CD4-positive, alpha-beta T cell (primary cell): ENCODE results near the gene HEPACAM. TPM values are rescaled to one million over a fixed set of nuclear protein-coding genes. Genes with fewer than 3 reads are reported as not detected.

Experiments
- ATAC-seq: fragments of 200-7000 bp; cut with Tn5 transposase; one replicate; pipeline ENCODE4 v1.10.0; 2022; ENCODE audit warnings: mild to moderate bottlenecking; ENCODE audit not compliant: poor library complexity
- CTCF ChIA-PET: fragments of 350-600 bp; sonication (Branson Sonifier 250); formaldehyde crosslinking; loops from one replicate; lab custom pipeline; 2021; ENCODE audit warnings: antibody characterized with exemption, inconsistent platforms; lab: Charles Lee
- POLR2A ChIA-PET: fragments of 350-600 bp; sonication (Branson Sonifier 250); formaldehyde crosslinking; loops from one replicate; lab custom pipeline; 2021; ENCODE audit warnings: antibody characterized with exemption, inconsistent platforms; lab: Charles Lee
- DNase-seq, 14 experiments: peaks; one replicate each; pipeline ENCODE4 v3.0.0-alpha.2; 2013 to 2020; ENCODE audit warnings: mixed read lengths in 2 of 14
- H3K27ac ChIP-seq, 2 donors: one replicate each; pipeline versions ENCODE4 v1.5.1 to v1.7.0; 2013; ENCODE audit warnings: low read length in 2 of 2, low read depth in 1 of 2, mild to moderate bottlenecking in 1 of 2
- H3K27me3 ChIP-seq, 2 experiments: 1 replicate in 1 of 2; 2 replicates in 1 of 2; pipeline versions ENCODE4 v1.6.1 to v1.7.0; 2013; ENCODE audit warnings: low read length in 2 of 2, control low read depth in 1 of 2, mild to moderate bottlenecking in 1 of 2, moderate library complexity in 1 of 2; ENCODE audit not compliant: insufficient read depth in 2 of 2, control insufficient read depth in 1 of 2
- H3K36me3 ChIP-seq: one replicate; pipeline ENCODE4 v1.6.1; 2013; ENCODE audit warnings: low read length, control low read depth; ENCODE audit not compliant: insufficient read depth
- H3K4me1 ChIP-seq: one replicate; pipeline ENCODE4 v1.6.1; 2013; ENCODE audit warnings: low read length, control low read depth; ENCODE audit not compliant: insufficient read depth
- H3K4me3 ChIP-seq: one replicate; pipeline ENCODE4 v1.5.1; 2013; ENCODE audit warnings: mild to moderate bottlenecking, low read length, moderate library complexity
- H3K9me3 ChIP-seq, 2 experiments: 1 replicate in 1 of 2; 2 replicates in 1 of 2; pipeline versions ENCODE4 v1.6.1 to v1.7.0; 2013; ENCODE audit warnings: low read length in 2 of 2, mild to moderate bottlenecking in 2 of 2, control low read depth in 1 of 2, moderate library complexity in 1 of 2; ENCODE audit not compliant: control insufficient read depth in 1 of 2, insufficient read depth in 1 of 2
- H3K27ac Mint-ChIP-seq: one replicate; pipeline ENCODE4 v1.8.0; 2020; ENCODE audit warnings: mixed read lengths
- H3K27me3 Mint-ChIP-seq: one replicate; pipeline ENCODE4 v1.8.0; 2021; ENCODE audit warnings: mixed read lengths
- H3K36me3 Mint-ChIP-seq: one replicate; pipeline ENCODE4 v1.8.0; 2021; ENCODE audit warnings: low read depth, mixed read lengths
- H3K4me1 Mint-ChIP-seq: one replicate; pipeline ENCODE4 v1.8.0; 2021; ENCODE audit warnings: low read depth, mixed read lengths
- H3K4me3 Mint-ChIP-seq: one replicate; pipeline ENCODE4 v1.8.0; 2020; ENCODE audit warnings: mild to moderate bottlenecking, mixed read lengths
- H3K9me3 Mint-ChIP-seq: one replicate; pipeline ENCODE4 v1.8.0; 2020; ENCODE audit warnings: mixed read lengths
- intact Hi-C, 2 experiments: fragments of 100-400 bp; cut with DNase I in 1 of 2; cut with micrococcal nuclease in 1 of 2; formaldehyde crosslinking; loops; one replicate each; pipeline versions ENCODE4 v1.15.1 to v1.9.0; 2023 to 2025; cut with DNase I, micrococcal nuclease
- total RNA-seq, 174 experiments: library from RNA in 2 of 174; stranded (reverse) in 2 of 174; gene quantifications; one replicate each; pipeline ENCODE4 v1.2.3 and lab custom pipeline; 2021 to 2026
- TF ChIP-seq, protein P1 (sequence below): fragments of 200-600 bp; IDR thresholded peaks from one replicate; pipeline ENCODE4 v1.8.0; 2022; ENCODE audit warnings: antibody characterized with exemption, mild to moderate bottlenecking

Gene HEPACAM
- total RNA-seq, 2 experiments from 2014 or later, result not detected

GRCh38 chr11:124878759-124879492, 56.9 kb downstream of the HEPACAM start:
- DNase-seq (no peak), ATAC-seq (no peak)
- Histone ChIP-seq H3K4me1 (peaks cover 23% of the 10 kb centered on the region), H3K36me3 (no peaks in the 10 kb centered on the region), H3K27me3 (peaks cover 5 to 15% of the 10 kb centered on the region in 2 experiments), H3K9me3 (peaks cover 0 to 6% of the 10 kb centered on the region in 2 experiments), H3K4me3 (no peak overlapping the region), H3K27ac (no peak overlapping the region)
- H3K9me3 Mint-ChIP-seq, result no peaks in the 10 kb centered on the region
- TF ChIP-seq, protein P1, sequence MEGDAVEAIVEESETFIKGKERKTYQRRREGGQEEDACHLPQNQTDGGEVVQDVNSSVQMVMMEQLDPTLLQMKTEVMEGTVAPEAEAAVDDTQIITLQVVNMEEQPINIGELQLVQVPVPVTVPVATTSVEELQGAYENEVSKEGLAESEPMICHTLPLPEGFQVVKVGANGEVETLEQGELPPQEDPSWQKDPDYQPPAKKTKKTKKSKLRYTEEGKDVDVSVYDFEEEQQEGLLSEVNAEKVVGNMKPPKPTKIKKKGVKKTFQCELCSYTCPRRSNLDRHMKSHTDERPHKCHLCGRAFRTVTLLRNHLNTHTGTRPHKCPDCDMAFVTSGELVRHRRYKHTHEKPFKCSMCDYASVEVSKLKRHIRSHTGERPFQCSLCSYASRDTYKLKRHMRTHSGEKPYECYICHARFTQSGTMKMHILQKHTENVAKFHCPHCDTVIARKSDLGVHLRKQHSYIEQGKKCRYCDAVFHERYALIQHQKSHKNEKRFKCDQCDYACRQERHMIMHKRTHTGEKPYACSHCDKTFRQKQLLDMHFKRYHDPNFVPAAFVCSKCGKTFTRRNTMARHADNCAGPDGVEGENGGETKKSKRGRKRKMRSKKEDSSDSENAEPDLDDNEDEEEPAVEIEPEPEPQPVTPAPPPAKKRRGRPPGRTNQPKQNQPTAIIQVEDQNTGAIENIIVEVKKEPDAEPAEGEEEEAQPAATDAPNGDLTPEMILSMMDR, result no peak
- H3K27me3 Mint-ChIP-seq, result peaks cover 15% of the 10 kb centered on the region
- peaks cover 25% of the 10 kb centered on the region for H3K4me1 Mint-ChIP-seq
- no peaks in the 10 kb centered on the region for H3K36me3 Mint-ChIP-seq
- intact Hi-C loops, result loop anchor here (5.0 kb wide), 6 partner anchors 42 to 1137 kb away; partner anchors contain the start of genes SIAE (in 2 of the 2), SPA17 (in 2 of the 2), MSANTD2 (in 1 of the 2) and TMEM218 (in 1 of the 2)
- H3K4me3 Mint-ChIP-seq, result peak overlapping the region; percentile 46
- CTCF ChIA-PET, result no interaction called here
- POLR2A ChIA-PET, result interaction anchor here (1.0 kb wide), 1 partner anchor 13 kb away, joined by 3 read pairs; no protein-coding TSS in a partner anchor
- H3K27ac Mint-ChIP-seq, result peak overlapping the region; percentile 38

GRCh38 chr11:124877910-124878758, 57.7 kb downstream of the HEPACAM start:
- peaks cover 0 to 6% of the 10 kb centered on the region in 2 experiments for H3K9me3 ChIP-seq
- no peaks in the 10 kb centered on the region for H3K36me3 ChIP-seq
- ATAC-seq, result no peak
- Mint-ChIP-seq H3K27me3 (peaks cover 23% of the 10 kb centered on the region), H3K4me3 (peak overlapping the region; percentile 94), H3K36me3 (no peaks in the 10 kb centered on the region), H3K4me1 (peaks cover 25% of the 10 kb centered on the region), H3K9me3 (no peaks in the 10 kb centered on the region), H3K27ac (peak overlapping the region; percentile 87)
- peaks cover 23% of the 10 kb centered on the region for H3K4me1 ChIP-seq
- no peak overlapping the region for H3K4me3 ChIP-seq
- peaks cover 7 to 23% of the 10 kb centered on the region in 2 experiments for H3K27me3 ChIP-seq
- ChIA-PET CTCF (no interaction called here), POLR2A (interaction anchor here (0.8 to 1.0 kb wide), 2 partner anchors 12 to 76 kb away, joined by 3 read pairs; partner anchors contain the start of gene CCDC15)
- no peak overlapping the region for H3K27ac ChIP-seq
- TF ChIP-seq, protein P1, result no peak
- intact Hi-C loops, result loop anchor here (2.0 to 5.0 kb wide), 9 partner anchors 41 to 1136 kb away; partner anchors contain the start of genes SIAE (in 2 of the 2), SPA17 (in 2 of the 2), CCDC15 (in 1 of the 2) and MSANTD2 (in 1 of the 2)
- DNase-seq, result no peak

DNA sequence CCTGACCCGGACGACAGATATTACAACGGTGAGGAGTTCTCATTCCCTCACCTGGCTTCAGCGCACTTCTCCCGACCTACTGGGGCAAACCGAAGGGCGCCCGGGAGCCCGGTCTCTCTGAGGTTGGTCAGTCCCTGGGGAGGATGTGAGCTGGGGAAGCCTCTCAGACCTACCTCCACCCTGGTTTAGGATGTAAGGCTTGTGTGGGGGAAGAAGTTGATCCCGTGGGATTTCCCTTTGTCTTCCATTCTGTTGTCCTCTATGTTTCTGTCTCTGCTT, 58.3 kb downstream of the HEPACAM start:
- Mint-ChIP-seq H3K27ac (peak overlapping the region; percentile 87), H3K36me3 (no peaks in the 10 kb centered on the region), H3K9me3 (no peaks in the 10 kb centered on the region), H3K4me1 (peaks cover 25% of the 10 kb centered on the region), H3K27me3 (peaks cover 28% of the 10 kb centered on the region), H3K4me3 (peak overlapping the region; percentile 94)
- intact Hi-C loops, result loop anchor here (2.0 to 5.0 kb wide), 9 partner anchors 40 to 1135 kb away; partner anchors contain the start of genes SIAE (in 2 of the 2), SPA17 (in 2 of the 2), CCDC15 (in 1 of the 2) and MSANTD2 (in 1 of the 2)
- POLR2A ChIA-PET, result no interaction called here
- H3K4me3 ChIP-seq, result no peak overlapping the region
- peaks cover 0 to 6% of the 10 kb centered on the region in 2 experiments for H3K9me3 ChIP-seq
- peaks cover 7 to 28% of the 10 kb centered on the region in 2 experiments for H3K27me3 ChIP-seq
- H3K36me3 ChIP-seq, result no peaks in the 10 kb centered on the region
- H3K4me1 ChIP-seq, result peaks cover 23% of the 10 kb centered on the region
- H3K27ac ChIP-seq, result no peak overlapping the region
- DNase-seq, result no peak
- TF ChIP-seq, protein P1, result no peak
- CTCF ChIA-PET, result no interaction called here
- ATAC-seq, result no peak
